ENCODE data around the gene OTUD7B.

DNA sequence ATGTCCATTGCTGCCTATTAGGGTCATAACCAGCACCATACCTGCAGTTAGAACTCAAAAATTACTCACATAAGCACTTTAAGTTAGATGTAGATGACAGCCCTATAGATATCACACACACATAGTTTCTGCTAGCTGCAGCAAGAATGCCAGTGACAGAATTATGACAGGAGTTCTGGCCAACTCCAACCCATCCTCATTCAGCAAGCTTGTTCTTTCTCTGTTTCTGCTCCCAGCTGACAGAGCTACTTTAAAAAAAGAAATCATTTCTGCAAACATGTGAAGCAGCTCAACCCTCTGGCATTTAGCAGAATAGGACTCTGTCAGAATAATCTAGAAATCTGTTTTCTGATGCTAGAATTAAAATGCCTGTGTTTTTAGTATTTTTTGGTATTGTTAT lies 23.8 kb upstream of the OTUD7B start:
- TF ChIP-seq EZH2 (IDR thresholded peaks at IDR 0.05; ENCODE audit: insufficient read depth, poor library complexity, severe bottlenecking) (no peak), EZH2phosphoT487 (IDR thresholded peaks at IDR 0.05; ENCODE audit: insufficient read depth, low read depth) (no peak)
